Erythroblast (primary cell): ENCODE data around the gene HPX.

Experiments
- GATA1 ChIP-seq: IDR thresholded peaks from 2 replicates; pipeline ENCODE4 v1.6.1; 2011; ENCODE audit warnings: low read depth, mild to moderate bottlenecking, control low read depth, low read length, moderate library complexity
- POLR2A ChIP-seq: IDR thresholded peaks from 2 replicates; pipeline ENCODE4 v1.6.1; 2011; ENCODE audit warnings: mild to moderate bottlenecking, low read length

GRCh38 chr11:6411594-6412031 lies 29.2 kb downstream of the HPX start:
- TF ChIP-seq POLR2A (no peak), GATA1 (no peak)
